DOHH2 (cell line): ENCODE data around the gene ABCD3.

Experiments used
- H3F3A ChIP-seq: fragments of 200-600 bp; sonication (generic), shearing (Covaris generic); 2 replicates; pipeline ENCODE4 v1.6.0; 2016; ENCODE audit warnings: antibody characterized with exemption, mild to moderate bottlenecking; ENCODE audit not compliant: control insufficient read depth, insufficient read depth
- H3K27ac ChIP-seq: fragments of 200-600 bp; sonication (generic); 2 replicates; pipeline ENCODE4 v1.5.1; 2014; ENCODE audit warnings: low read depth, mild to moderate bottlenecking, low read length, moderate library complexity
- H3K27me3 ChIP-seq: fragments of 200-600 bp; sonication (generic); 2 replicates; pipeline ENCODE4 v1.6.1; 2014; ENCODE audit warnings: mild to moderate bottlenecking, low read length, mixed read lengths; ENCODE audit not compliant: control insufficient read depth
- H3K36me3 ChIP-seq: fragments of 200-600 bp; sonication (generic); 2 replicates; pipeline ENCODE4 v1.6.1; 2014; ENCODE audit warnings: mild to moderate bottlenecking, low read length, moderate library complexity, mixed read lengths; ENCODE audit not compliant: control insufficient read depth
- H3K4me1 ChIP-seq: fragments of 200-600 bp; sonication (generic); 2 replicates; pipeline ENCODE4 v1.6.1; 2014; ENCODE audit warnings: mild to moderate bottlenecking, low read length, mixed read lengths; ENCODE audit not compliant: control insufficient read depth
- H3K4me2 ChIP-seq: fragments of 200-600 bp; sonication (generic); 2 replicates; pipeline ENCODE4 v1.6.0; 2014; ENCODE audit warnings: mild to moderate bottlenecking, low read length, moderate library complexity
- H3K4me3 ChIP-seq: fragments of 200-600 bp; sonication (generic); 2 replicates; pipeline ENCODE4 v1.5.1; 2014; ENCODE audit warnings: mild to moderate bottlenecking, low read length, mixed read lengths
- H3K79me2 ChIP-seq: fragments of 200-600 bp; sonication (generic); 2 replicates; pipeline ENCODE4 v1.6.1; 2014; ENCODE audit warnings: mild to moderate bottlenecking, low read length, mixed read lengths; ENCODE audit not compliant: control insufficient read depth
- H3K9me2 ChIP-seq: fragments of 200-600 bp; sonication (generic); replicated peaks from 2 replicates; pipeline ENCODE4 v1.6.1; 2014; ENCODE audit warnings: mild to moderate bottlenecking, low read length, mixed read lengths; ENCODE audit not compliant: control insufficient read depth
- H3K9me3 ChIP-seq: fragments of 200-600 bp; sonication (generic); 2 replicates; pipeline ENCODE4 v1.6.1; 2014; ENCODE audit warnings: antibody characterized with exemption, low read length, mixed read lengths; ENCODE audit not compliant: control insufficient read depth, insufficient read depth
- H4K20me1 ChIP-seq: fragments of 200-600 bp; sonication (generic); 2 replicates; pipeline ENCODE4 v1.6.0; 2014; ENCODE audit warnings: low read depth, mild to moderate bottlenecking, antibody characterized with exemption, low read length, moderate library complexity; ENCODE audit not compliant: control insufficient read depth, insufficient read depth
- CTCF ChIP-seq: fragments of 200-600 bp; sonication (generic); IDR thresholded peaks from one replicate; pipeline ENCODE4 v1.5.1; 2014; ENCODE audit warnings: antibody characterized with exemption, mild to moderate bottlenecking, low read depth, low read length; ENCODE audit not compliant: poor library complexity, severe bottlenecking
- EZH2phosphoT487 ChIP-seq: fragments of 200-600 bp; sonication (generic); IDR thresholded peaks from 2 replicates; pipeline ENCODE4 v1.6.1; 2017; ENCODE audit warnings: borderline replicate concordance, mild to moderate bottlenecking, antibody characterized with exemption, low read length, moderate library complexity, mixed read lengths

Gene ABCD3

GRCh38 chr1:94463765-94464330 lies 45.7 kb downstream of the ABCD3 start:
- TF ChIP-seq EZH2phosphoT487 (no peak), CTCF (peak; percentile 61)
- Histone ChIP-seq H3K4me1 (no peaks in the 10 kb centered on the region), H3K4me2 (no peak overlapping the region), H3K27me3 (no peaks in the 10 kb centered on the region), H3K27ac (no peak overlapping the region), H3K36me3 (peaks cover 13% of the 10 kb centered on the region; the same call in 1 of the 2 replicates), H4K20me1 (no peaks in the 10 kb centered on the region), H3K4me3 (no peak overlapping the region), H3K9me2 (no peaks in the 10 kb centered on the region), H3K79me2 (no peaks in the 10 kb centered on the region), H3K9me3 (no peaks in the 10 kb centered on the region), H3F3A (no peaks in the 10 kb centered on the region)

- peaks cover 7% of the 10 kb centered on the region for H3K4me1 ChIP-seq
- no peaks in the 10 kb centered on the region for H3K9me3 ChIP-seq
- TF ChIP-seq CTCF (no peak), EZH2phosphoT487 (no peak)
- no peaks in the 10 kb centered on the region for H3F3A ChIP-seq
- no peak overlapping the region for H3K27ac ChIP-seq
- no peaks in the 10 kb centered on the region for H3K79me2 ChIP-seq
- peaks cover 6% of the 10 kb centered on the region; the same call in 1 of the 2 replicates for H3K36me3 ChIP-seq
- H3K4me2 ChIP-seq: no peak overlapping the region
- no peaks in the 10 kb centered on the region for H3K27me3 ChIP-seq
- H3K4me3 ChIP-seq: no peak overlapping the region
- H4K20me1 ChIP-seq: no peaks in the 10 kb centered on the region
- no peaks in the 10 kb centered on the region for H3K9me2 ChIP-seq
Observed at GRCh38 chr1:94468708-94469107, 50.5 kb downstream of the ABCD3 start.

GRCh38 chr1:94471271-94471670 lies 53.1 kb downstream of the ABCD3 start:
- H3F3A ChIP-seq: no peaks in the 10 kb centered on the region

More at GRCh38 chr1:94471271-94471670, 53.1 kb downstream of the ABCD3 start:
- TF ChIP-seq EZH2phosphoT487: no peak
- no peak for TF ChIP-seq CTCF
- no peak overlapping the region for H3K4me3 ChIP-seq
- peaks cover 6% of the 10 kb centered on the region for H3K36me3 ChIP-seq
- no peak overlapping the region for H3K4me2 ChIP-seq
- H3K9me3 ChIP-seq: no peaks in the 10 kb centered on the region
- peaks cover 7% of the 10 kb centered on the region for H3K4me1 ChIP-seq
- H4K20me1 ChIP-seq: no peaks in the 10 kb centered on the region
- no peak overlapping the region for H3K27ac ChIP-seq
- H3K9me2 ChIP-seq: no peaks in the 10 kb centered on the region
- H3K27me3 ChIP-seq: no peaks in the 10 kb centered on the region
- H3K79me2 ChIP-seq: no peaks in the 10 kb centered on the region
